ENCODE results near the gene SLC39A11. TPM values are rescaled to one million over a fixed set of nuclear protein-coding genes. Genes with fewer than 3 reads are reported as not detected.

The SLC39A11 gene
- total and polyA plus RNA-seq, 2 of the 13 experiments (the other 11 are each of a cell fraction or from before 2014, with no cell fraction given): 17.2 to 31.5 TPM

- TF ChIP-seq ZNF768 (CRISPR knock-in tag; IDR thresholded peaks at IDR 0.05): peak; percentile 99
- peak; percentile 70; the same call in 1 of the 2 replicates for TF ChIP-seq ZMYM3 (CRISPR knock-in tag; IDR thresholded peaks at IDR 0.05)
- TF ChIP-seq BCL6 (CRISPR knock-in tag; IDR thresholded peaks at IDR 0.05): peak; percentile 65; the same call in 1 of the 2 replicates
- TF ChIP-seq SKI (IDR thresholded peaks at IDR 0.05; ENCODE audit: partially characterized antibody): peak; percentile 23
- TF ChIP-seq ZNF703 (CRISPR knock-in tag; IDR thresholded peaks at IDR 0.05; ENCODE audit: borderline replicate concordance): no peak
Observed at GRCh38 chr17:72603420-72604242, 488.9 kb downstream of the SLC39A11 start (continued).

GRCh38 chr17:72602517-72603419 lies 489.7 kb downstream of the SLC39A11 start:
- in situ Hi-C loops (cut with HindIII; ENCODE audit: extremely low pct_ligation_motif_present, low pct_unique_long_range_greater_than_20kb): no loop called here
- H3K4me2 ChIP-seq (ENCODE audit: low read depth, low read length): peak overlapping the region; percentile 72
- H3K27me3 ChIP-seq (ENCODE audit: control insufficient read depth in 1 of 2, insufficient read depth in 2 of 2, low read length in 2 of 2): no peaks in the 10 kb centered on the region
- WGBS (ENCODE audit: low lambda C conversion rate): 12% methylated on average over 12 of the region's 12 CpGs
- no peaks in the 10 kb centered on the region for H3K79me2 ChIP-seq (ENCODE audit: insufficient read depth, low read length)
- no peaks in the 10 kb centered on the region for H3K36me3 ChIP-seq (replicated peaks in 1 of 2; ENCODE audit: control insufficient read depth in 1 of 2, insufficient read depth in 2 of 2, low read length in 2 of 2)
- H2AFZ ChIP-seq (ENCODE audit: low read length): no peak overlapping the region
- H3K4me1 ChIP-seq (ENCODE audit: insufficient read depth, low read length): peaks cover 54% of the 10 kb centered on the region
- CTCF ChIA-PET (ENCODE audit: low intra/inter-chr PET ratio, low total read pairs): no interaction called here
- intact Hi-C loops (cut with micrococcal nuclease; ENCODE audit: unreplicated experiment): no loop called here
- no peak overlapping the region for H3K27ac ChIP-seq (ENCODE audit: extremely low read length, insufficient read depth, low read length)
- BruUV-seq (replicated peaks): TSS peak; percentile 48
- ATAC-seq: peak; percentile 70
- no peak for DNase-seq (ENCODE audit: low spot score)
- H3K9me3 ChIP-seq (ENCODE audit: low read length): peaks cover 3% of the 10 kb centered on the region; the same call in 1 of the 2 replicates
- FAIRE-seq: peak; percentile 83
- H4K20me1 ChIP-seq (ENCODE audit: insufficient read depth, low read length): no peaks in the 10 kb centered on the region
- peak overlapping the region; percentile 9 to 52 (median 11) for H3K4me3 ChIP-seq (replicated peaks in 1 of 3; ENCODE audit: insufficient read depth in 1 of 3, low read depth in 2 of 3, low read length in 3 of 3)
- H3K9ac ChIP-seq (ENCODE audit: insufficient read depth, low read depth, low read length): peak overlapping the region; percentile 3; the same call in 1 of the 2 replicates
- POLR2A ChIA-PET: interaction anchor here (1.2 to 4.1 kb wide), 10 partner anchors 11 to 81 kb away, joined by 3 to 71 read pairs (median 14); no protein-coding TSS in a partner anchor
- TF ChIP-seq GABPB1 (CRISPR knock-in tag; IDR thresholded peaks at IDR 0.05) (no peak), MAFK (conservative IDR thresholded peaks at IDR 0.05 in 1 of 2, IDR thresholded peaks at IDR 0.05 in 1 of 2; ENCODE audit: low read length in 2 of 2) (peak; percentile 44 to 48), ZNF318 (CRISPR knock-in tag; IDR thresholded peaks at IDR 0.05) (no peak), RCOR2 (CRISPR knock-in tag; IDR thresholded peaks at IDR 0.05) (no peak)

All from HepG2 (cell line).